ENCODE results near the gene SOX13.
"Not testable (repeated sequence)": the region's sequence is repeated elsewhere in the genome, so short reads cannot be mapped to it uniquely, and the experiment has no call there.

The SOX13 gene

GRCh38 chr1:204088596-204088995 is 15.7 kb downstream of the SOX13 start:
- Mint-ChIP-seq H3K4me3 (no peak overlapping the region), H3K27ac (no peak overlapping the region), H3K9me3 (no peaks in the 10 kb centered on the region), H3K27me3 (no peaks in the 10 kb centered on the region), H3K36me3 (ENCODE audit: low read depth) (no peaks in the 10 kb centered on the region), H3K4me1 (ENCODE audit: low read depth) (no peaks in the 10 kb centered on the region)
- no peak for DNase-seq

DNA sequence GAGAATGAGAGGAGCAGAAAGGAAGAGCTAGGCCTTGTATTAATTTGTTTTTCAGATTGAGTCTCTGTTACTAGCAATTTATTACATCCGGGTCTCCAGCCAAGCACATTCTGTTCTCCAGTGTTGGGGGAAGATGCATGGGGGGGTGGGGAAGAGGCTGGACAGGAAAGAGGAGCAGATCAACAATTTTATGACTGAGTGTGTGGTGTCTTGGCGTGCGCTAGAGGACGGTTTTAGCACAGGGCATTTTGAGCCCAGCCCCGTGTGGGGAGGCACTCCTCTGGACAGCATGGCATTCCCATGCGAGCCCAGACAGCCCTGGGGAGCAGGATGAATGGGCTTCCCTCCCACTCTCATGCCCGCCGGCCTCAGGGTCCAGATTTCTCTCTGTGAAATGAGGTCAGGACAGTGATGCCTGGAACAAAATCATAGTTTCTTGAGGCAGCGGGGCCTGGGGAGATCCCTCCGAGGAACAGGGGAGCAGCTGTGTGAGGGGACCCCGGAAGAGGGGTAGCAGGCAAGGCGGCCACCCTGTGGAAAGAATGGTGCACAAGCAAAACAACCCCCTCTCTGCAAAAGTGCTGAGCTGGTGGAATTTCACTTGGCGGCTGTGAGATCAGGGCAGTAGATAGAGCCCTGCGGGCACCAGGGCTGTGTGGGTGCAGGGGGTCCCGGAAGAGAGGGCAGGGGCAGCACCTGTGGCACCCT is 16.3 kb downstream of the SOX13 start:
- Mint-ChIP-seq H3K27me3 (no peaks in the 10 kb centered on the region), H3K27ac (no peak overlapping the region), H3K9me3 (no peaks in the 10 kb centered on the region), H3K36me3 (ENCODE audit: low read depth) (no peaks in the 10 kb centered on the region), H3K4me1 (ENCODE audit: low read depth) (no peaks in the 10 kb centered on the region), H3K4me3 (no peak overlapping the region)
- no peak for DNase-seq

GRCh38 chr1:204090132-204090531 is 17.2 kb downstream of the SOX13 start:
- H3K4me3 Mint-ChIP-seq = not testable (repeated sequence)

DNA sequence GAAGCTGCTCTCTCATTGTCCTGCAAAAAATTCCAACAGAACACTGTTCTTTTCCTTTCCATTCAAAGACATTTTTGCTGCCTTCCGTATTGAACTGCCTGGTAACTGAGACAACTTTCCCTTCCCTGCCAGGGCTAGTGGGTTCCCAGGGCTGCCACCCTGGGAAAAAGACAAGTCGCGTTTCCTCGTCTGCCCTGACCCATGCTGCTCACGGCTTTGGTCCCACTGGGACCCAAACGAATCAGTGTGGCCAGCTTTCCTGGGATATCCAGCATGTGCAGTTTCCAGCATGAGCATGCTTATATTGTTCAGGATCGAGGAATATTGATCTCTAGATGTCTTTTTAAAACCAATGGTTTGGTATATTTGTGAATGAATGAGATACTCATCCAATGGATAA is 18.2 kb downstream of the SOX13 start:
- no peak for DNase-seq
- H3K27me3 Mint-ChIP-seq = no peaks in the 10 kb centered on the region
- no peak overlapping the region for H3K27ac Mint-ChIP-seq
- no peak overlapping the region for H3K4me3 Mint-ChIP-seq
- H3K9me3 Mint-ChIP-seq = no peaks in the 10 kb centered on the region
- H3K36me3 Mint-ChIP-seq (ENCODE audit: low read depth) = no peaks in the 10 kb centered on the region
- no peaks in the 10 kb centered on the region for H3K4me1 Mint-ChIP-seq (ENCODE audit: low read depth)

More at GRCh38 chr1:204090132-204090531, 17.2 kb downstream of the SOX13 start:
- not testable (repeated sequence) for DNase-seq; H3K4me1 Mint-ChIP-seq (ENCODE audit: low read depth); H3K27me3 Mint-ChIP-seq; H3K9me3 Mint-ChIP-seq; H3K27ac Mint-ChIP-seq; H3K36me3 Mint-ChIP-seq (ENCODE audit: low read depth)

- Mint-ChIP-seq H3K9me3 (no peaks in the 10 kb centered on the region), H3K27me3 (no peaks in the 10 kb centered on the region), H3K27ac (no peak overlapping the region), H3K4me1 (ENCODE audit: low read depth) (no peaks in the 10 kb centered on the region), H3K4me3 (no peak overlapping the region), H3K36me3 (ENCODE audit: low read depth) (no peaks in the 10 kb centered on the region)
- DNase-seq = no peak
These were observed 18.9 kb downstream of the SOX13 start for GRCh38 chr1:204091787-204092312.

DNA sequence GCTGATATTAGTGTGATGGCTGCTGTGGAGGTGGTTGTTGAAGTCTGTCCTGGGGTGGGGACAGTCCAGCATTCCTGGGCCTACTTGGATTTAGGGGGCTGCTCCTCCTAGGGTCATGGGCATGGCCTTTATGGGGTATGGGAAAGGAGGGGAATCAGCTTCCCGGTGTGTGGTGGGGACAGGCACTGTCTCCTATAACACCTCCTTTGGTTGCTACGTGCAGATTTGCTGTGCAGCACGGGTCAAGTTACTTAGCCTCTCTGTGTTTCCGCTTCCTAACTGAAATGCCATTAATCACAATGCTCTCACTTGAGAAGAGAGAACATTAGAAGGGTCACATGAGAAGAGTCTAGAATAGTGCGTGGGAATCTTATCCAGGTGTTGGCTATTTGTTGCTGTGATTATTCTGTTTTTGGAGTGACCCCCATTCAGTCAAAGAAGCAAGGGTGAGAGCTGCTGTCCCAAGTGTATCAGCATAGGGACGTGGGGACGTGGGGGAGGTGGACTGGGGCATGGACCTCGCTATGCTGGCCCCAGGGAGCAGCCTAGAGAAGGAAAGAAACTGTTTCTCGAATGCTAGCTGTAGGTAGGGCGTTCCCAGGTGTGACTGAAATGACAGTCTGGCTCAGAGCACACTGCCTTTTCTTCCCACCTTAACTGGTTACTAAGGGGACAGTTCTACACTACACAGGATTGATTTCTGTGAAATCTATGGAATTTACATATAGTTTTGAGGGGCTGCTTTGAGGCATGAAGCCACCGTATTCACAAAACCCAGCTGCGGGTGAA is 19.9 kb downstream of the SOX13 start:
- Mint-ChIP-seq H3K4me3 (no peak overlapping the region), H3K4me1 (ENCODE audit: low read depth) (no peaks in the 10 kb centered on the region), H3K9me3 (no peaks in the 10 kb centered on the region), H3K27me3 (no peaks in the 10 kb centered on the region), H3K36me3 (ENCODE audit: low read depth) (no peaks in the 10 kb centered on the region), H3K27ac (no peak overlapping the region)
- DNase-seq = no peak

DNA sequence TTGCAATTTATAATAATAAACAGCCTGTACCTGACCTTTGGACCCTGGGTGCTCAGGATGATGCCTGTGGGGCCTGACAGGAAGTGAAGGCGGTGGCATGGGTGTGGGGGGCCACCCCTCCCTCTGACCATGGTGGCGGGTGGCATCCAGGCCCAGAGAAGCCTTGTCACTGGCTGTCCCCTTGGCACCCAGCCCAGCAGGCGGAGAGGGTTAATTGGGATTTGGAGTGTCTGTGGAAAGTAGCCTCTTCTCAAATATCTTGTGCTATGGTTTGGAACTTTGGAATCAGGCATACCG is 20.5 kb downstream of the SOX13 start:
- Mint-ChIP-seq H3K9me3 (no peaks in the 10 kb centered on the region), H3K4me3 (no peak overlapping the region), H3K4me1 (ENCODE audit: low read depth) (no peaks in the 10 kb centered on the region), H3K27me3 (no peaks in the 10 kb centered on the region), H3K36me3 (ENCODE audit: low read depth) (no peaks in the 10 kb centered on the region), H3K27ac (no peak overlapping the region)
- no peak for DNase-seq

DNA sequence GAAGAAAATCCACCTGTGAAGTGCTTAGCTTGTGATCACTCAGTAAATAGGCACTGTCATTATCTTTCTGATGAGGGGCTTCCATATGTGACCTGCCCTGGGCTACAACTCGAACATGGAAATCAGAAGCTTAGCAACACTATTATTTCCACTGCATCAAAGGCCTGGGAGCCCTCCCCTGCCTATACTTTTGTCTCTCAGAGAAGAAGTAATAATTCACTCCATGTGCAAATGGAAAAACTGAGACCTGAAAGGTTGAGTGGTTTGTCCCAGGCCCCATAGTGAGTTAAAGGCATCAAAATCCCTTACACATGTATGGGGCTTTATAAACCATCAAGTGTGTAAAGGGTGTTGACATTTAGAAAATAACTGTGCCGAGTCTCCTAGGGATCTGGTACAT is 20.9 kb downstream of the SOX13 start:
- Mint-ChIP-seq H3K4me3 (no peak overlapping the region), H3K27ac (no peak overlapping the region), H3K9me3 (no peaks in the 10 kb centered on the region), H3K36me3 (ENCODE audit: low read depth) (no peaks in the 10 kb centered on the region), H3K4me1 (ENCODE audit: low read depth) (no peaks in the 10 kb centered on the region), H3K27me3 (no peaks in the 10 kb centered on the region)
- no peak for DNase-seq

- Mint-ChIP-seq H3K27me3 (no peaks in the 10 kb centered on the region), H3K9me3 (no peaks in the 10 kb centered on the region), H3K4me3 (no peak overlapping the region), H3K4me1 (ENCODE audit: low read depth) (no peaks in the 10 kb centered on the region), H3K27ac (no peak overlapping the region), H3K36me3 (ENCODE audit: low read depth) (no peaks in the 10 kb centered on the region)
- DNase-seq = no peak
These were observed 21.4 kb downstream of the SOX13 start for GRCh38 chr1:204094313-204094729.

GRCh38 chr1:204094856-204095634 is 22.1 kb downstream of the SOX13 start:
- Mint-ChIP-seq H3K27me3 (no peaks in the 10 kb centered on the region), H3K4me1 (ENCODE audit: low read depth) (no peaks in the 10 kb centered on the region), H3K9me3 (no peaks in the 10 kb centered on the region), H3K36me3 (ENCODE audit: low read depth) (no peaks in the 10 kb centered on the region), H3K4me3 (no peak overlapping the region), H3K27ac (no peak overlapping the region)
- no peak for DNase-seq

GRCh38 chr1:204096931-204097330 is 24.0 kb downstream of the SOX13 start:
- no peak for DNase-seq

GRCh38 chr1:204098683-204099082 is 25.8 kb downstream of the SOX13 start:
- Mint-ChIP-seq H3K4me3 (no peak overlapping the region), H3K27ac (no peak overlapping the region)

More at GRCh38 chr1:204096931-204097330, 24.0 kb downstream of the SOX13 start:
- H3K27me3 Mint-ChIP-seq = no peaks in the 10 kb centered on the region
- no peaks in the 10 kb centered on the region for H3K36me3 Mint-ChIP-seq (ENCODE audit: low read depth)
- peaks cover 3% of the 10 kb centered on the region for H3K4me1 Mint-ChIP-seq (ENCODE audit: low read depth)
- H3K27ac Mint-ChIP-seq = no peak overlapping the region
- H3K9me3 Mint-ChIP-seq = no peaks in the 10 kb centered on the region
- H3K4me3 Mint-ChIP-seq = no peak overlapping the region

DNA sequence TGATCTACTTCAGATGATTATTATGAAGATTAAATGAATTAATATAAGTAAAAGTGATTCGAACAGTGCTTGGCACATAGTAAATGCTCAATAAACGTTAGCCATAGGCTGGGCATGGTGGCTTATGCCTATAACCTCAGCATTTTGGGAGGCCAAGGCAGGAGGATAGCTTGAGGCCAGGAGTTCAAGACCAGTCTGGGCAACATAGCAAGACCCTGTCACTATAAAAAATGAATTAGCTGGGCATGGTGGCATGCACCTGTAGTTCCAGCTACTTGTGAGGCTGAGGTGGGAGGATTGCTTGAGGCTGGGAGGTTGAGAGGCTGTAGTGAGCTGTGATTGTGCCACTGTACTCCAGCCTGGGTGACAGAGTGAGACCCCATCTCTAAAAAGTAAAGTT is 26.8 kb downstream of the SOX13 start:
- H3K27ac Mint-ChIP-seq; H3K9me3 Mint-ChIP-seq; H3K36me3 Mint-ChIP-seq (ENCODE audit: low read depth); H3K4me3 Mint-ChIP-seq; DNase-seq; H3K27me3 Mint-ChIP-seq: not testable (repeated sequence)
- peaks cover 28% of the 10 kb centered on the region for H3K4me1 Mint-ChIP-seq (ENCODE audit: low read depth)

More at GRCh38 chr1:204098683-204099082, 25.8 kb downstream of the SOX13 start:
- no peak for DNase-seq
- no peaks in the 10 kb centered on the region for H3K27me3 Mint-ChIP-seq
- H3K9me3 Mint-ChIP-seq = no peaks in the 10 kb centered on the region
- peaks cover 19% of the 10 kb centered on the region for H3K4me1 Mint-ChIP-seq (ENCODE audit: low read depth)
- no peaks in the 10 kb centered on the region for H3K36me3 Mint-ChIP-seq (ENCODE audit: low read depth)

DNA sequence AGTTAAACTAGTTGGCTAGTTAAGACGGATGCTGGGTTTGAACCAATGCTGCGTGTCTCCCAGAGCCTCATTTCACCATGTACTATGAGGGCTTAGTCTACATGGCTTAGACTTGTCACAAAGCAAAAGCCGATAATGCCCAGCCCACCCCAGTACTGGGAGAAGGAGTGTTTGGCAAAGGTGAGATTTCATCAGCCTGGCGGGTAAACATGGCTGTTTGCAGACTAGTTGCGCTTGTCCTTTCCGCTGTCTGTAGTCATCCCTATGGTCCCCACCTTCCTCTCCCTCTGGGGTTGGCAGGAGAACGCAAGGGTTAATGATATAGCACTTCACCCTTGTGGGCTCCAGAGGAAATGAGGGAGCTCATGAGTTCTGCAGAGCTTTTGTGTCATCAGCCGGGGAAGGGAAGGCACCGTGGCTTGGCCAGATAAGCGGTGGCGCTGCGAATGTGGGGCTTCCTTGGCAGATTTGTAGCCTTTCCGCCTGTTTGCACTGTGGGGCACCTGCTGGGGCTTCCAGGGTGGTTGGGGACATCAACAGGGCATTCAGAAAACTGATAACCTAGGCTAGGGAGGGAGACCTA is 29.2 kb downstream of the SOX13 start:
- Mint-ChIP-seq H3K4me1 (ENCODE audit: low read depth) (peaks cover 33% of the 10 kb centered on the region), H3K27ac (peak overlapping the region; percentile 87), H3K9me3 (no peaks in the 10 kb centered on the region), H3K27me3 (peaks cover 7% of the 10 kb centered on the region), H3K36me3 (ENCODE audit: low read depth) (no peaks in the 10 kb centered on the region), H3K4me3 (peak overlapping the region; percentile 54)
- no peak for DNase-seq

Data from activated T-cell treated with anti-CD3 and anti-CD28 coated beads, Interleukin-2, amount 50 U/mL, for 24 hours (primary cell).